HG03460 (cell line): ENCODE data around the gene MTRR.

ENCODE experiments used
- ATAC-seq: cut with Tn5 transposase; IDR thresholded peaks from one replicate; pipeline ENCODE4 v1.9.1; 2021; ENCODE audit not compliant: unreplicated experiment

MTRR gene

DNA sequence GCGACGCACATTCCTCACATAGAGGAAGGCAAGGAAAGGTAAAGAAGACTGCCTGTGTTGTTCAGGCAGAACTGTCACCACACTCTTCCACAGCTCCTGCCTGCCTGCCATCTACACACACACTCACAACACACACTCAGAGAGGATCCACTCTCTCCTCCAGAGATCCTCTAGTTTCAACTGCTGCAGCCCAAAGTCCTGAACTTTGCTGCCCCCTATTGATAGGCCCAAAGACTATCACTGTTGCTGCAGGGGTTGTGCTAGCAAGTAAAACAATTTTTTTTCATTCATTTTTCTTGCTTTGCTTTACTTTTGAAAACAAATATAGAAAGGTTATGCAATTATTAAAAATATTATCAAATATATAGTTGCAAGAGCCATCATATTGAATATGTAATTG, 12.1 kb upstream of the MTRR start:
- ATAC-seq: no peak

GRCh38 chr5:7857361-7857760, 11.6 kb upstream of the MTRR start:
- no peak for ATAC-seq

DNA sequence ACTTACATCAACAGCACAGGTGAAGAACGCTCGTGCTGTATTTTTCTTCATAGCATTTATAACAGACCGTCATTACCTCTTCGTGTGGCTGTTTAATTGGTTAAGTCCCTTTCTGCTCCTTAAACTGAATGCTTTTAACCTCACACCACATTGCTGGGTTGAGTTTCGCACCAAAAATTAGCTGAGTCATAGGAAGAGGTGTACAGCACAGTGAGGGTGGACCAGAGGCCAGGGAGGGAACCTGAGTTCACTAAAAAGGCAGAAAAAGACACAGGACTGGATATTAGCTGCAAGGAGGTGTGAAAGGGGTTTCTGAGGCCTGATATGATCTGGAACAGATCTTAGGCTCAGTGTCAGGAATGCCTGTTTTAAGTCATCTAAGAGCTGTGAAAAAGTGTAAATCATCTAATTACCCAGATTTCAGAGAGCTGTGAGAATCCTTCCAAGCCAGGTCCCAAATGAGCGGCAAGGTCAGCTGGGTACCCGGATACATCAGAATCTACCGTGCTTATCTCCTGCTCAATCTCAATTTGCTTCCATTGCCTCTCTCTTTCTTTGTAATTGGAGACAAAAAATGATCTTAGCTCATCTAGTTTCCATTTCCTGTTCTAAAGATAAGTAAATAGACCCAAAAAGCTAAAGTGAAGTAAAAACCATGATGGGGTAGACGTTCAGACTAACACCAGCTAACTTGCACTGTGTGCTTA, 10.9 kb upstream of the MTRR start:
- peak; percentile 56 for ATAC-seq

- ATAC-seq: no peak
Observed at GRCh38 chr5:7866196-7866595, 2.8 kb upstream of the MTRR start.

DNA sequence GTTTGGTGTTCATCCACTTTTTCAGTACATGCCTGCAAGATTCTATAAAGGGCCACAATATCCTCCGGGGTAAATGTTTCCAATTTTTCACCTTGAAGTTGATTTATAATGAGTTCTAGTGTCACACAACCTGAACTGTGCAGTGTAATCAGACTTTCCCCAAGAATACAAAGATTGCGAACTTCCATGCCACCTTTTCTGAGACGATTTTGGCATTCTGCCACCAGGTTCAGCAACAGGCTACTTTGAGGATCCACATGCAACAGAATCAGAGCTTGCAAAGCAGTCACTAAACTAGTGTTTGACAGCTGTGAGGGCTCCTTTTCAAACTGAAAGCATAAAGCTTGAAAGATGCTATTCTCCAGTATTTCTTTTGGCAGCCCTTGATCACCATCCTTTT, 1.7 kb upstream of the MTRR start:
- no peak for ATAC-seq

- ATAC-seq: no peak
Observed at GRCh38 chr5:7868427-7868772, 548 bp upstream of the MTRR start.

GRCh38 chr5:7869474-7870136, 657 bp downstream of the MTRR start:
- ATAC-seq: peak; percentile 27

GRCh38 chr5:7871653-7872052, 2.7 kb downstream of the MTRR start:
- no peak for ATAC-seq

GRCh38 chr5:7872517-7873130, 3.7 kb downstream of the MTRR start:
- no peak for ATAC-seq

DNA sequence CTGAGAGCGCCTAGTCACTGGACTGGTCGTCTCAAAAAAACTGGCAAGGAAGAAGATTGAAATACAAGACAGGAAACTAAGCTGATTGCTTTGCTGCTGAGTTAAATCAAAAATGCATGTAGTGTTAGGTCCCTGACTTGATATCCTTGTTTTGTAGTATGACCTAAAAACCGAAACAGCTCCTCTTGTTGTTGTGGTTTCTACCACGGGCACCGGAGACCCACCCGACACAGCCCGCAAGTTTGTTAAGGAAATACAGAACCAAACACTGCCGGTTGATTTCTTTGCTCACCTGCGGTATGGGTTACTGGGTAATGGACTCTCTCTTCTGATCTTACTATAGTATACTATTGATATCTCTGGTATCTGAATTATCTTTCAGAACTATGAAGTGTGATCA, 4.3 kb downstream of the MTRR start:
- ATAC-seq: no peak

DNA sequence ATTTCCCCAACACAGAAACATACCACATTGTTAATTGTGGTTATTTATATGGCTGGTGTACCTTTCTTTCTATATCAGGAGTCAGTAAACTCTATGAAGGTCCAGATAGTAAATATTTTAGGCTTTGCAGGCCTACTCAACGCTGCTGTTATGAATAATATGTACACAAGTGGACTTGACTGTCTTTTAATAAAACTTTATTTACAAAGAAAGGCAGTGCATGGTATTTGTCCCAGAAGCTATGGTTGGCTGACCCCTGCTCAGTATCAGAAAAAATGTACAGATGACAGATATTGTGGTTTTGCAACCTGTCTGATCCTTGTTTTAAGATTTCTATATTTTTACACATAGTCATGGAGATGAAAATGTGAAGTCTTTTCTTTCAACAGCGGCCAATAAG, 5.7 kb downstream of the MTRR start:
- ATAC-seq: no peak

DNA sequence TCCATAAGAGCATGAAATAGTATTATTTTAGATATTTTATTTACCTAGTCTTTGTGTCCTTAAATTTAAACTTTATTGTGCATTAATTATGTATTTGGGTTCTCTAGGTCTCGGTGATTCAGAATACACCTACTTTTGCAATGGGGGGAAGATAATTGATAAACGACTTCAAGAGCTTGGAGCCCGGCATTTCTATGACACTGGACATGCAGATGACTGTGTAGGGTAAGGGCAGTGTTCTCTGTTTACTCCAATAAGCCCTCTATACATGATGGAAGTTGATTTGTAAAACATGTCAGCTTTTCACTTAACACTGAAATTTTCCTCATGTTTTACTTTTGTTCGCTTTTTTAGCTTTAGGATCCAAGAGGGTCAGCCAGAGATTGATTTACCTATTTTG, 6.2 kb downstream of the MTRR start:
- no peak for ATAC-seq

- peak; percentile 38 for ATAC-seq
Observed at GRCh38 chr5:7876867-7877266, 7.9 kb downstream of the MTRR start.

DNA sequence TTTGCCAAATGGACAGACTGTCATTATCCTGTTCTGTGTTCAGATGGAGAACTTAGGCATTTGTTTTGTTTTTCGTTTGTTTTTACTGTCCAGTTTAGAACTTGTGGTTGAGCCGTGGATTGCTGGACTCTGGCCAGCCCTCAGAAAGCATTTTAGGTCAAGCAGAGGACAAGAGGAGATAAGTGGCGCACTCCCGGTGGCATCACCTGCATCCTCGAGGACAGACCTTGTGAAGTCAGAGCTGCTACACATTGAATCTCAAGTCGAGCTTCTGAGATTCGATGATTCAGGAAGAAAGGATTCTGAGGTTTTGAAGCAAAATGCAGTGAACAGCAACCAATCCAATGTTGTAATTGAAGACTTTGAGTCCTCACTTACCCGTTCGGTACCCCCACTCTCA, 8.9 kb downstream of the MTRR start:
- ATAC-seq: no peak

GRCh38 chr5:7878381-7878873, 9.5 kb downstream of the MTRR start:
- peak; percentile 97 for ATAC-seq

DNA sequence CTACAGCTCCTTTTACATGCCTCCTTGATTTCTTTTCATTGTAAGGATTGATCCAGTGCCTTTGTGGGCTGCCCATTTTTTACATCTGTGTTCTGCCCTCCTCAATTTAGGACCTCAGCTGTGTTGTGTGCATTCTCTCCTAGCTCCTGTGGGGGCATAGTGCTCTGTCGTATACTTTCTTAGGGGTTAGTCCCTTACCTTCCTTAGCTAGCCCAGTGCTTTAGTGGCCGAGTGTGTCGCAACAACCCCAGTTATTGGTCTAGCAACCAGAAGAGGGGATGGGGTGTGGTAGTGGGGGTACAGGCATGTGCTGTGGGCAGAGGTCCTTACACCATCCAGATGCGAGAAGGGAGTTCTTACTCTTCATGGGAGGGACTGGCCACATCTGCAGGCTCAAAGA, 12.1 kb downstream of the MTRR start:
- ATAC-seq: no peak

DNA sequence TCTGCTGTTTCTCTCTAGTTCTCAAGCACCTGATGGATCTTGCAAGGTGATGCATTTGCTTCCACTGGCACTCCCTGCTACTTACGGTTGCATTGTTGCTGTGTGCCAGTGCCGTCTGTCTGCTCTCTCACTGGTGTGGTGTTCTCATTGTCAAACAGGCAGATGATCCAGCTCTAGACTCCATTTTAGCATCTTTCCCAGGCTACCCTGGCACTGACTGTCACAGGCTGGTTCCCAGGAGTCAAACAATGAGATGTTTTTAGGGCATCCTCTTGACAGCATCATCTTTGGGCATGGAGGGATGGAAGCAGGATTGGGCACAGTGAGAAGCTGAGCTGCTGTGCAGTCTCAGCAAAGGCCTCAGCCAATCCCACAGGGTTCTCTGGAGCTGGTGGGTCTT, 12.9 kb downstream of the MTRR start:
- no peak for ATAC-seq

GRCh38 chr5:7882926-7883325, 14.0 kb downstream of the MTRR start:
- ATAC-seq: no peak

DNA sequence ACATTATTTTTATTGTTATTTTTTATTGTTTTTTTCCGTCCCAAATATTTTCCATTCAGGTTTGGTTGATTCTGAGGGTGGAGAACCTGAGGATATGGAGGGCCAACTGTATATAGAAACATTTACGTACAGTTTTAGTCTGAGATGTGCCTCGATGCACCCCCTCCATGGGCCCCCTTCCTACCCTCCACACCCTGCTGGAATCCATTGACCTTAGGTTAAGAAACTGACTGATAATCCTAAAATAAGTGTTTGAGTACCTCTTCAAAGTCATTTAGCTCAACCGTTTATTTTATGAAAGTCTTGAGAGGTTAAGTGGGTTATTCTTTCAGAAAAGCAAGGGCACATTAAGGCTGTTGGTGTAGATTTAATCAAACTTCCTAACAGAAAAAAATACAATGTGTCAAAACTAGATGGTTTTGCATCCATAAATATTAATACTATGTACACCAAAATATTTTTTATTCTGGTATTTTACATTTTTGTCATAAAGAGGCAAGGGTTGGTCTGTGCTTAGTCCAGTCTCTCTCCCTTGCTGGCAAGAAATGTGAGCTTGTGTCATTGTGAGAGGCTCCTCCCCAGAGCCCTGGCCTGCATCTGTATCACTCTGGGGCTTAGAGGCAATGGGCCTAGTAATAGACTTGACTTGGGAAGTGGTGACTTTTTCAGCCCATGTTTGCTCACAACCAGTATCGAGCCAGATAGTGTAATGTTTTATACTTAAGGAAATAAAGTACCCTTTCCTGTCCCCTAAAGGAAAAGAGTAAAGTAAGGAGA, 15.7 kb downstream of the MTRR start:
- no peak for ATAC-seq

- peak; percentile 50 for ATAC-seq
Observed at GRCh38 chr5:7886849-7887475, 18.0 kb downstream of the MTRR start.

GRCh38 chr5:7888901-7889300, 20.0 kb downstream of the MTRR start:
- ATAC-seq: no peak
